K562 treated with DMSO at 1 percent for 12 hours (cell line): ENCODE measurements around the gene OTULINL. TPM values are rescaled to one million over a fixed set of nuclear protein-coding genes. Genes with fewer than 3 reads are reported as not detected.

ENCODE experiments used
- total RNA-seq: library from RNA; unstranded; fragments of 300-600 nt; gene quantifications from 2 replicates; pipeline ENCODE4 v1.2.3, GENCODE V29; 2022; ENCODE audit not compliant: insufficient read depth

Gene OTULINL
- not detected in 2 replicates for total RNA-seq

DNA sequence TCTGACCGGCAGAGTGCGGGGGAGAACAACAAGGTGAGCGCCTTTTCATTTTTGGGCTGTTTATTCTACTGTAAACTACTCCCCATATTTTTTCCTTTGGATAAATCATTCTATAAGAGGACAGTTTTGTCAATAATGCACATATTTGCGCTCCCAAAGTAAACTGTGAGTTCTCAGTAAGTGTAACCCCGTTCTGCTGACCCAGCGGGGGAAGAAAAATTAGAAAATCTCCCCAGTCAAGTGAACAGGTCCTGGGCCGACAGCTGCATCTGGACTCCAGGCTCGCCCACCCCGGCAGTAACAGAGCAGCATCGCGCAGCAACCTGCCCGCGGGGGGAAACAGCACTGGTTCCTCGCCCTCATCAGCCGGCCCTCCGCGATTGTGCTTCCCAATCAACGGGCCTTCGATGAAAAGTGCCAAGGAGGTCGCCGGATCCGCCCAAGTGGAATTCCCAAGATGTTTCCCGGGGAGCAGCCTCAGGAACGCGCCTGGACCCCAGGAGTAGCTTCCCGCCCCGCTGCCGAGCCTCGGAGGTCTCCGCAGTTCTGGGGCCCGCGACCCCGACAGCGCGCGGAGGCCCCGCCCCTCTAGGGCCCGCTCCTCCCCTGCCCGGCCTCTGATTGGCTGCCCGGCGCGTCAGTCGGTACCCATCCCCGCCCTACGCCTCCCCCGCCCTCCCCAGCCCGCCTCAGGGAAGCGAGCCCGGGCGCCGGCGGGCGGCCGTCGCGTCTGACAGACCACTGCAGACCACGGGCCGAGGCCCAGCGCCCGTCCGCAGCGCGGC lies at the start of gene OTULINL:
Gene OTULINL, plus strand, starts transcription at position 687 of the 785 bp plus-strand sequence. CDS start 103 bp downstream, outside the sequence.

Other genes starting within 250 kb of the OTULINL start
- gene OTULIN, start 82.9 kb downstream of the OTULINL start, total RNA-seq: 3.7 and 15.8 TPM in 2 replicates